Breast epithelium (tissue), 3 donors: ENCODE data around the gene ZNF451.

Experiments
- POLR2A ChIP-seq: fragments of 450-650 bp; IDR thresholded peaks from one replicate; pipeline ENCODE4 v1.6.1; 2016; ENCODE audit warnings: antibody characterized with exemption, mild to moderate bottlenecking, moderate library complexity
- POLR2AphosphoS5 ChIP-seq, 3 donors: sonication (generic); formaldehyde crosslinking; IDR thresholded peaks; one replicate each; pipeline ENCODE4 v1.6.1; 2017; ENCODE audit warnings: antibody characterized with exemption in 3 of 3
- TF ChIP-seq, protein P1 (sequence below), 3 donors: fragments of 450-650 bp; IDR thresholded peaks; one replicate each; pipeline ENCODE4 v1.5.1; 2016 to 2017; ENCODE audit warnings: antibody characterized with exemption in 3 of 3, mild to moderate bottlenecking in 3 of 3, moderate library complexity in 3 of 3

DNA sequence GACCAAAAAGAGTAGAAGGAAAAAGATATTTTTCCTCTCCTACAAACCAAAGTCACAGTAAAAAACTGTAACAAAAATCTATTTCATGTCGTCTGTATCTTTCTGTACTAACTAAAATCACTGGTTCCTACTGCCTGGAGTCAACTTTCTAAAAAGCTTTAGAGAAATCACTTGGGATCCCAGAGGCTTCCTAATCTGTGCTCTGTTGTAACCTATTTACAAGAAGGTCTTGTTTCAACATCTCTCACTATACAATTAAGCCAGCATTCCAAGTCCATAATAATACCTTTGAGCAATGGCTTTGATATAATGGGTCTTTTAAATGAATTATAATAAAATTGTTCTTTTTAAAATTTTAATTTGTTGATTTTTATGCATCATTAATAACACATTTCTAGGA, 111.7 kb downstream of the ZNF451 start:
- TF ChIP-seq POLR2AphosphoS5 (IDR thresholded peaks at IDR 0.05) (no peak), POLR2A (no peak)
- TF ChIP-seq, protein P1, sequence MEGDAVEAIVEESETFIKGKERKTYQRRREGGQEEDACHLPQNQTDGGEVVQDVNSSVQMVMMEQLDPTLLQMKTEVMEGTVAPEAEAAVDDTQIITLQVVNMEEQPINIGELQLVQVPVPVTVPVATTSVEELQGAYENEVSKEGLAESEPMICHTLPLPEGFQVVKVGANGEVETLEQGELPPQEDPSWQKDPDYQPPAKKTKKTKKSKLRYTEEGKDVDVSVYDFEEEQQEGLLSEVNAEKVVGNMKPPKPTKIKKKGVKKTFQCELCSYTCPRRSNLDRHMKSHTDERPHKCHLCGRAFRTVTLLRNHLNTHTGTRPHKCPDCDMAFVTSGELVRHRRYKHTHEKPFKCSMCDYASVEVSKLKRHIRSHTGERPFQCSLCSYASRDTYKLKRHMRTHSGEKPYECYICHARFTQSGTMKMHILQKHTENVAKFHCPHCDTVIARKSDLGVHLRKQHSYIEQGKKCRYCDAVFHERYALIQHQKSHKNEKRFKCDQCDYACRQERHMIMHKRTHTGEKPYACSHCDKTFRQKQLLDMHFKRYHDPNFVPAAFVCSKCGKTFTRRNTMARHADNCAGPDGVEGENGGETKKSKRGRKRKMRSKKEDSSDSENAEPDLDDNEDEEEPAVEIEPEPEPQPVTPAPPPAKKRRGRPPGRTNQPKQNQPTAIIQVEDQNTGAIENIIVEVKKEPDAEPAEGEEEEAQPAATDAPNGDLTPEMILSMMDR (IDR thresholded peaks at IDR 0.05), result no peak
